Measurements from ENCODE around the gene ADGRG4.
"Not testable (repeated sequence)": the region's sequence is repeated elsewhere in the genome, so short reads cannot be mapped to it uniquely, and the experiment has no call there.

ADGRG4 gene

GRCh38 chrX:136386173-136386572, 85.4 kb downstream of the ADGRG4 start:
- in situ Hi-C loops (cut with MboI; ENCODE audit: low sequenced_read_pairs) = no loop called here

DNA sequence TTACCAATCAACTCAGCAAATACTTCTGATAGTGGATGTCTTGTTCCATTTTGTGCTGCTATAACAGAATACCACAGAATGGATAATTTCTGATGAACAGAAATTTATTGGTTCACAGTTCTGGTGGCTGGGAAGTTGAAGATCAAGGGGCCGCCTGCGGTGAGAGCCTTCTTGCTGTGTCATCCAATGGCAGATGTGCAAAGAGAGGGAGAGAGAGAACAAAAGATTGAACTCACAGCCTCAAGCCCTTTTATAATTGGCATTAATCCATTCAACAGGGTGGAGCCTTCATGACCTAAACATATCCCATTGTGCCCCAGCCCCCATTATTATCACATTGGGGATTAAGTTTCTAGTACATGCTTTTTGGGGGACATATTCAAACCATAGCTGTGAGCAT, 86.1 kb downstream of the ADGRG4 start:
- in situ Hi-C loops (cut with MboI; ENCODE audit: low sequenced_read_pairs) = no loop called here

- in situ Hi-C loops (cut with MboI; ENCODE audit: low sequenced_read_pairs) = no loop called here
Observed at GRCh38 chrX:136387951-136388502, 87.3 kb downstream of the ADGRG4 start.

DNA sequence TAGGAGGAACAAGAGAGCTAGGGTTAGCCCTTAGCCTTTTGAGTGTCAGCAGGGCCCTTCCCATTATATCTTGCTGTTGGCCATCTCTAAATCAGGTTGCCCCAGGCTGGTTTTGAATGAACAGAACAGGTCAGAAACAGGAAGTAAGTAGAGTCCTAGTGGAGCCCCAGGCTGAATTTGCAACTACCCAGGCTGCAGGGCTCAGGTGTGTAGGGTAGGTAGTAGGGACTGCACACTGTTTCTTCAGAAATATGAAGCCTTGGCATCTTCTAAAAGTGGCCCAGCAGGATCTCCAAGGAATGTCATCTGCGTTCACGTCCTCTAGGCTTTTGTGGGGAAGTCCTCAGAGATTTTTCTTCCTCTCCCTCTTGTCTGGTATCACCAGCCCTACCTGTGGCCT, 90.2 kb downstream of the ADGRG4 start:
- in situ Hi-C loops (cut with MboI; ENCODE audit: low sequenced_read_pairs) = no loop called here

GRCh38 chrX:136395271-136395670, 94.5 kb downstream of the ADGRG4 start:
- in situ Hi-C loops (cut with MboI; ENCODE audit: low sequenced_read_pairs) = no loop called here

- in situ Hi-C loops (cut with MboI; ENCODE audit: low sequenced_read_pairs) = no loop called here
Observed at GRCh38 chrX:136397001-136397400, 96.2 kb downstream of the ADGRG4 start.

DNA sequence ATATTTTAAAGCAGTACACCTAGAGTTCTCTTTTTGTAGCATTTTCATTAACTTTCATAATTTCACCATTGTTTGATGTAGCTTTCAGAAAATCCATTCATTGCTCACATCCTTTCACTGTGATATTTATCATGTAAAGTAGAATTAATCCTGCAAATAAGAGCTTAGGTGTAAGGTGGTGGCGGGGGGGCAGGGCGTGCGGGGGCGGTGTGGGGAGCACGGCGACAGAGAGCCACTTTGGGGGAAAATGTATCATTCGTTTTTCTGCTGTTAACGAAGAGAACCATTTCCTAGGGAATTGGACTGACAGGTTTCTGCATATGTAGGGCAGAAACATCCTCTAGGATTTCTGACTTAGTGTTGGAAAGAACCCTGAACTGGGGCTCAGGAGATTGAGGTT, 104.4 kb downstream of the ADGRG4 start:
- in situ Hi-C loops (cut with MboI; ENCODE audit: low sequenced_read_pairs) = no loop called here

GRCh38 chrX:136417806-136418205, 117.0 kb downstream of the ADGRG4 start:
- in situ Hi-C loops (cut with MboI; ENCODE audit: low sequenced_read_pairs) = no loop called here

DNA sequence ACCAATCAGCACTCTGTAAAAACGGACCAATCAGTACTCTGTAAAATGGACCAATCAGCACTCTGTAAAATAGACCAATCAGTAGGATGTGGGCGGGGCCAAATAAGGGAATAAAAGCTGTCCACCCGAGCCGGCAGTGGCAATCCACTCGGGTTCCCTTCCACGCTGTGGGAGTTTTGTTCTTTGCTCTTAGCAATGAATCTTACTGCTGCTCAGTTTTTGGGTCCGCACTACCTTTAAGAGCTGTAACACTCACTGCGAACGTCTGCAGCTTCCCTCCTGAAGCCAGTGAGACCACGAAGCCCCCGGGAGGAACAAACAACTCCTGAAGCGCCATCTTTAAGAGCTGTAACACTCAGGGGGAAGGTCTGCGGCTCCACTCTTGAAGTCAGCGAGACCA, 120.6 kb downstream of the ADGRG4 start:
- in situ Hi-C loops (cut with MboI; ENCODE audit: low sequenced_read_pairs) = no loop called here

DNA sequence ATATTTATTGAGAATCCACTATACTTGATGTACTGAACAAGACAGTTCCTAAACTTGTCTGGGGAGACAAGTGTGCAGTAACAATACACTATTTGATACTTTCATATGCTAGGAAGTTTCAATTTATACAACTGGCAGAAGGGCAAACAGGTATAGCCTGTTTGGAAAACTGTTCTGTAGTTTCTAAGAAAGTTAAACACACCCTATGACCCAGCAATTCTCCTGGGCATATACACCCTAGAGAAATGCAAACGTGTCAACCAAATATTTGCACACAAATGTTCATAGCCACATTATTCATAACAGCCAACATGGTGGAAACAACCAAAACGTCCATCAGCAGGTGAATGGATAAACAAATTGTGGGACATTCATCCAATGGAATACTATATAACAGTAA, 123.0 kb downstream of the ADGRG4 start:
- in situ Hi-C loops (cut with MboI; ENCODE audit: low sequenced_read_pairs) = no loop called here

DNA sequence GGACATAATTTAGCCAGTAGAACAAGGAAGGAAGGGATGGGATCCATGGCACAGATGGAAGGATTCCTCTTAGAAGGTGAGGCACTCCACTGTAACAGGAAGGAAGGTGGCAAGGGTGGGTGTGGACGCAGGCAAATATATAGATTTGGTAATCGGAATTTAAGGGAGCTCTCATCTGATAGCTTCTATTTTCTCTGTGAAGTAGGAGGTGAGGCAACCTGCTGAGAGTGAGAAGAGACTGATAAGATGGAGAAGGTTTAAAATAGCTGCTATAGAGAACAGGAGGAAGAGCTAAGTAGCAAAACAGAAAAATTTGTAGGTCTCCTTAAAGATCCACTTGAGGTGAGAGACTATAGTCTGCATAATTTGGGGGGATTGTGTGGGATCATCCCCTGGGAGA, 125.2 kb downstream of the ADGRG4 start:
- in situ Hi-C loops (cut with MboI; ENCODE audit: low sequenced_read_pairs) = no loop called here

GRCh38 chrX:136431625-136432024, 130.9 kb downstream of the ADGRG4 start:
- in situ Hi-C loops (cut with MboI; ENCODE audit: low sequenced_read_pairs) = no loop called here

DNA sequence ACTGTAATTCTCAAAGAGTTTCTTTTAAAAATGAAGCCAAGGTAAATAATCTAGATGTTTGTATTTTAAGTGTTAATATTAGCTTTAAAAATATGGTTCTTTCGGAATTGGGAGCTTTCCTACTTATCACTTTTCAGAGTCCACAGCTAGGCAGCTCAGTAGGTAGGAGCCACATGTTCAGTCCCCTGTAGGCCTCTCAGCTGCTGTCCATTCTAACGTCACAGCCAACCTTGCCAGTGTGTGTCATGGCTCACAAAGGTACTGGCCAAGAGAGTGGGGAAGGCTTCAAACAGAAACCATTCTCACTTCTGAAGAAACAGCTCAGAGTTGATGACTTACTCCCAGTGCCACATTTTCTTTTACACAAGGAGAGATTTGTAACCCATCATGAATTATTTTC, 137.0 kb downstream of the ADGRG4 start:
- in situ Hi-C loops (cut with MboI; ENCODE audit: low sequenced_read_pairs) = no loop called here

GRCh38 chrX:136438192-136438591, 137.4 kb downstream of the ADGRG4 start:
- in situ Hi-C loops (cut with MboI; ENCODE audit: low sequenced_read_pairs) = no loop called here

GRCh38 chrX:136445674-136446073, 144.9 kb downstream of the ADGRG4 start:
- in situ Hi-C loops (cut with MboI; ENCODE audit: low sequenced_read_pairs) = not testable (repeated sequence)

GRCh38 chrX:136446208-136446607, 145.4 kb downstream of the ADGRG4 start:
- in situ Hi-C loops (cut with MboI; ENCODE audit: low sequenced_read_pairs) = no loop called here

- in situ Hi-C loops (cut with MboI; ENCODE audit: low sequenced_read_pairs) = no loop called here
Observed at GRCh38 chrX:136447308-136447707, 146.5 kb downstream of the ADGRG4 start.

- in situ Hi-C loops (cut with MboI; ENCODE audit: low sequenced_read_pairs) = no loop called here
Observed at GRCh38 chrX:136447968-136448367, 147.2 kb downstream of the ADGRG4 start.

DNA sequence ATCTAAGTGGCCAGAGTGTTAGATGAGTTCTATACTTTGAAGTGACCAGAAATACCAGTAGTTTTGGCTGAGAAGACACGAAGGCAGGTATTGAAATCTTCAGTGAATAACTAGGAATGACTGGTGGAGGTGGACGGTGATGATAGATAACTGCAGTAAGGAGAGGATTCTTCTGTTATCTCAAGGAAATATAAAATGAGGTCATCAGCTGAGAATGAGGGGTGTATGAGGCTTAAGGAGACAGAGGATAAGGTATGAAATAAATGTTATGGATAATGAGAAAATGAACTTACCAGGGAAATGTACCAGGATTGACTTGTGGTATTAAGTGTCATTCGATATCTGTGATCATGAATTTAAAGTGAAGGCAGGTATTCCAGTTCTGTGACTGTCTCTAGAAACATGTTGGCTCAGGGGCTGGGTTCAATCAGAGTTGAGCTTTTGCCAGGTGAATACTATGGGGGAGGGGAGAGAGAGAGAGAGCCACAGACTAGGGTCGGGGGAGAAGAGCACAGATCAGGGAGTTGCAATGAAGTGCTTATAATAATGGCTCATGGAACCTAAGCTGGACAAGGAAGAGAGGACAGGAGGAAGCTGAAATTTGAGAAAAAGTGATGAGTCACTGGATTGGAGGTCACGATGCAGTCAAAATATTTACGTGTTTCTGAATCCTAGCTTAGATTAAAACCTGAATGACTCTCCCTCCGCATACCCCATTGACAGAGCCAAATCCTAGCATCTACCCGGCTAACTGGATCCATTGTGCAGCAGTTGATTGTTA, 149.5 kb downstream of the ADGRG4 start:
- in situ Hi-C loops (cut with MboI; ENCODE audit: low sequenced_read_pairs) = no loop called here

GRCh38 chrX:136452614-136453013, 151.9 kb downstream of the ADGRG4 start:
- in situ Hi-C loops (cut with MboI; ENCODE audit: low sequenced_read_pairs) = no loop called here

DNA sequence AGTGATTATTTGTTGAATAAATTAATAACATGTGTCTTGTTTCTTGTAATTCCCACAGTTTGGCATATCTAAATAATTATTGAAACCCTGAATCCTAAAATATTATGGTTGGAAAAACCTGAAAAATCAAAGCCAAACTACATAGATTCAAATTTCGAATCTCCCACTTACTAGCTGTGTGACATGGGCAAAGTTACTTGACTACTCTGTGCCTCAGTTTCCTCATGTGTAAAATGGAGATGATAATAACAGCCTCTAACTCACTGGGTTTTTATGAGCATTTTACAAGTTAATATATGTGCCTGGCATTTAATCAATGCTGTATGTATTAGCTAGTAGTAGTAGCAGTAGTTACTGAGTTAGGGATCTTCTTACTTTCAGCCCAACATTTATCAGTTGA, 152.4 kb downstream of the ADGRG4 start:
- in situ Hi-C loops (cut with MboI; ENCODE audit: low sequenced_read_pairs) = no loop called here

DNA sequence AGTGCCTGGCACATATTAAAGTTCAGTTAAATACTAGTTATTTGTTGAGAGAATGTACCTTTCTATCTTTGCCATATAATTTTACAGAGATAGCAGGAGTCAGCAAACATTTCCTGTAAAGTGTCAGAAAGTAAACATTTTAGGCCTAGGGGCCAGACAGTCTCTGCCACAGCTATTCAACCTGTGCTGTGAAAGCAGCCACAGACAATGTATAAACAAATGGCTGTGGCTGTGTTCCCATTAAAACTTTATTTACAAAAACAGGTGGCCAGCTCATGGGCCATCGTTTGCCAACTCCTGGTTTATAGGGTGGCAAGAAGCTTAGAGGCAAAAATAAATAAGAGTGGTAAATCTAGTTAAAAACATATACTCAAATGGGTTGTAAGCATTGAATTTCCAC, 153.0 kb downstream of the ADGRG4 start:
- in situ Hi-C loops (cut with MboI; ENCODE audit: low sequenced_read_pairs) = no loop called here

GRCh38 chrX:136456133-136456532, 155.4 kb downstream of the ADGRG4 start:
- in situ Hi-C loops (cut with MboI; ENCODE audit: low sequenced_read_pairs) = no loop called here

Measured in hTERT RPE-1 (cell line).